Omental fat pad (tissue), 4 donors: Measurements from ENCODE around the gene GPR143. TPM values are rescaled to one million over a fixed set of nuclear protein-coding genes. Genes with fewer than 3 reads are reported as not detected.

Source experiments
- ATAC-seq: fragments of 150-250 bp; one replicate; pipeline ENCODE4 v1.9.1; 2016; ENCODE audit warnings: mild to moderate bottlenecking, moderate library complexity; ENCODE audit not compliant: low FRiP score
- DNase-seq: peaks from one replicate; pipeline ENCODE4 v3.0.0-alpha.2; 2019; ENCODE audit warnings: low spot score
- CTCF ChIP-seq, 3 donors: fragments of 450-650 bp; IDR thresholded peaks; one replicate each; pipeline ENCODE4 v1.5.1; 2016 to 2017; ENCODE audit warnings: antibody characterized with exemption in 3 of 3, mild to moderate bottlenecking in 3 of 3, moderate library complexity in 2 of 3
- total RNA-seq, 4 donors: library from RNA; depleted of rRNA; stranded (reverse); fragments of >200 nt; gene quantifications; one replicate each; pipeline ENCODE4 v1.1.0, GENCODE V29; 2016

GPR143 gene
- total RNA-seq, 4 donors from 2014 or later: 1.1 to 1.6 (median 1.2) TPM; not detected in 1

GRCh38 chrX:9797384-9798360, 32.0 kb upstream of the GPR143 start:
- no peak for TF ChIP-seq CTCF (IDR thresholded peaks at IDR 0.05)
- no peak for ATAC-seq
- DNase-seq: no peak

- no peak for DNase-seq
- TF ChIP-seq CTCF (IDR thresholded peaks at IDR 0.05): no peak
- no peak for ATAC-seq
These were observed 28.8 kb upstream of the GPR143 start for GRCh38 chrX:9794495-9794894.

DNA sequence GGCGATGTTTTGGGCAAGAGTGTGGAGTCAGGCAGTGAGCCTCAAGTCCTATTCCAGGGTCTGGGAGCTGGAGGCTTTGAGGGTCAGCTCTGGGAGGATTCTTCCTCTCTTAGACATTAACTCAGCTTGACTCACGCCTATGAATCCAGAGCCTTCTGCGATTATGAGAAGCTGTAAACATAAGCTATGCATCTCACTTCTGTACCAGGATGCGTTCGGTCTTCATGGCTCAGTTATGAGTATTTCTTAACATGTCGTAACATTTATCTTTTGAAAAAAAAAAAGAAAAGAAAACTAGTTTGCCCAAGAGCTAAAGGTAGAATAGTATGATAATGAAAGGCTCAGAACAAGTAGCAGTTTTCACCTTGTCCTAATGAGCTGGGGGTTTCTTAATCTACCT, 25.2 kb upstream of the GPR143 start:
- ATAC-seq (no peak), DNase-seq (no peak)
- no peak for TF ChIP-seq CTCF (IDR thresholded peaks at IDR 0.05)

- ATAC-seq (no peak), DNase-seq (no peak)
- TF ChIP-seq CTCF (IDR thresholded peaks at IDR 0.05): no peak
These were observed 23.9 kb upstream of the GPR143 start for GRCh38 chrX:9789555-9789954.

DNA sequence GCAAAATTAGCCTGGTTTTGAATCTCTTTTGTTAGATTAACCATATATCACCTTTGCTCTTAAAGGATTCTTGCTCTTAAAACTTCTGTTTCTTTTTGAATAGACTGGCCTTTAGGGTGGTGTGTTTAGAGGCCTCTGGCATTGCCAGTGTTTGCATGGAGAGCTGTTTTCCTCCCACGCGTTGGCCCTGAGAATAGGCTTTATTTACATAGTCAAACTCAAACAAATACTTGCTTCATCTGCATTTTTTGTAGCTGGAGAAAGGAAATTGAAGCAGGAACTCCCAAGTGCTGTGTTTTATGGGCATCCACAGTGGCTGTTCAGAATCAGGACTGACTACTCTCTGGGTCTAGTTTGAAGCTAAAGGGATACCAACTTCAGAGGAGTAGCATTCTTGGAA, 23.3 kb upstream of the GPR143 start:
- ATAC-seq: no peak
- no peak for TF ChIP-seq CTCF (IDR thresholded peaks at IDR 0.05)
- no peak for DNase-seq

GRCh38 chrX:9786798-9787635, 21.4 kb upstream of the GPR143 start:
- ATAC-seq (no peak), DNase-seq (no peak)
- TF ChIP-seq CTCF (IDR thresholded peaks at IDR 0.05): no peak
